ENCODE data around the gene DPP4.

DPP4 gene

DNA sequence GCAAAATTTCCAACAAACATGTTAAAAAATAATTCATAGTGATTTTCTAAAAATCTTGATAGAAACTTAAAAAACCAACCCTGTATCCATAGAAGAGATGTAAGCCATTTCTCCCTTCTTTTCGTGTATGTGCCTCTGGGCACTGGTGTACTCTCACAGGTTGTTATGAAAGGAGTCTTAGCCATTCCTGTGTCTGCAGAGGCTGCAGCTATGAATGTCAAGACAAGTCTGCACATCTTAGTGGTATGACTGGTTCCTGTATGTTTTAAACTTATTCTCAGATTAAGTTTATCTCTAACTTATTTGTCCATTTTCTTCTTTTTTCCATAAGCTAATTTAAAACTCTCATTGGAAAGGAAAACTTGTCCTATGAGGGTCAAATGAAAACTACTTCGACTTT, 84.0 kb downstream of the DPP4 start:
- H3K9me3 ChIP-seq (ENCODE audit: control insufficient read depth, insufficient read depth, low read depth, low read length) = no peaks in the 10 kb centered on the region

DNA sequence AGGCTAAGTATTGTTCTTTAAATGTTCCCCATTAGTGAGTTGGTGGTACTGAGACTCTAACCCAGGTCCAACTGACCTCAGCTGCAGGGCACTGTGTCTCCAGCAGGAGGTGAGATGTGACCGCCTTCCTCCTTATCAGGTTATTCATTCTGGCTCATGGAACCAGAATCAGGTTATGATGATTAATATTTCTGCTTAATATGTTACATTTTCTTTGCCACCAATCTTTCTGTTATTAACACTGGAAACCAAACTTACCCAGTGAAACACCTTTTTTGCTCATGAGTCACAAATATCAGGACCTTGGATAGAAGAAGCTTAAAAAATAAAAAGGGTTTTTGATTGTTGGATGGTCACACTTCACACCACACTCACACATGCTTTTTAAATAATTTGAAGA, 85.4 kb downstream of the DPP4 start:
- Histone ChIP-seq H3K9me3 (ENCODE audit: control insufficient read depth, insufficient read depth, low read depth, low read length) (no peaks in the 10 kb centered on the region), H3K4me3 (ENCODE audit: low read depth, low read length) (no peak overlapping the region), H3K36me3 (ENCODE audit: control insufficient read depth in 2 of 2, insufficient read depth in 1 of 2, low read length in 2 of 2) (no peaks in the 10 kb centered on the region), H3K27ac (ENCODE audit: extremely low read depth, low read depth, low read length) (no peak overlapping the region), H3K4me1 (ENCODE audit: control insufficient read depth, insufficient read depth, low read length) (no peaks in the 10 kb centered on the region)
- POLR2A ChIA-PET = no interaction called here
- CTCF ChIA-PET = interaction anchor here (0.6 to 1.3 kb wide), 3 partner anchors 11 to 412 kb away, joined by 3 to 4 read pairs (median 4); no protein-coding TSS in a partner anchor
- TF ChIP-seq, protein P1, sequence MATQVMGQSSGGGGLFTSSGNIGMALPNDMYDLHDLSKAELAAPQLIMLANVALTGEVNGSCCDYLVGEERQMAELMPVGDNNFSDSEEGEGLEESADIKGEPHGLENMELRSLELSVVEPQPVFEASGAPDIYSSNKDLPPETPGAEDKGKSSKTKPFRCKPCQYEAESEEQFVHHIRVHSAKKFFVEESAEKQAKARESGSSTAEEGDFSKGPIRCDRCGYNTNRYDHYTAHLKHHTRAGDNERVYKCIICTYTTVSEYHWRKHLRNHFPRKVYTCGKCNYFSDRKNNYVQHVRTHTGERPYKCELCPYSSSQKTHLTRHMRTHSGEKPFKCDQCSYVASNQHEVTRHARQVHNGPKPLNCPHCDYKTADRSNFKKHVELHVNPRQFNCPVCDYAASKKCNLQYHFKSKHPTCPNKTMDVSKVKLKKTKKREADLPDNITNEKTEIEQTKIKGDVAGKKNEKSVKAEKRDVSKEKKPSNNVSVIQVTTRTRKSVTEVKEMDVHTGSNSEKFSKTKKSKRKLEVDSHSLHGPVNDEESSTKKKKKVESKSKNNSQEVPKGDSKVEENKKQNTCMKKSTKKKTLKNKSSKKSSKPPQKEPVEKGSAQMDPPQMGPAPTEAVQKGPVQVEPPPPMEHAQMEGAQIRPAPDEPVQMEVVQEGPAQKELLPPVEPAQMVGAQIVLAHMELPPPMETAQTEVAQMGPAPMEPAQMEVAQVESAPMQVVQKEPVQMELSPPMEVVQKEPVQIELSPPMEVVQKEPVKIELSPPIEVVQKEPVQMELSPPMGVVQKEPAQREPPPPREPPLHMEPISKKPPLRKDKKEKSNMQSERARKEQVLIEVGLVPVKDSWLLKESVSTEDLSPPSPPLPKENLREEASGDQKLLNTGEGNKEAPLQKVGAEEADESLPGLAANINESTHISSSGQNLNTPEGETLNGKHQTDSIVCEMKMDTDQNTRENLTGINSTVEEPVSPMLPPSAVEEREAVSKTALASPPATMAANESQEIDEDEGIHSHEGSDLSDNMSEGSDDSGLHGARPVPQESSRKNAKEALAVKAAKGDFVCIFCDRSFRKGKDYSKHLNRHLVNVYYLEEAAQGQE (tag by site-specific recombination; IDR thresholded peaks at IDR 0.05) = peak; percentile 50
- TF ChIP-seq ZNF449 (tag by site-specific recombination; IDR thresholded peaks at IDR 0.05) = no peak
- no peak for TF ChIP-seq GLIS2 (tag by site-specific recombination; IDR thresholded peaks at IDR 0.05)

More for the DNA sequence above, 84.0 kb downstream of the DPP4 start:
- H3K4me3 ChIP-seq (ENCODE audit: low read depth, low read length) = no peak overlapping the region
- ChIA-PET CTCF (no interaction called here), POLR2A (no interaction called here)
- H3K4me1 ChIP-seq (ENCODE audit: control insufficient read depth, insufficient read depth, low read length) = no peaks in the 10 kb centered on the region
- TF ChIP-seq ZNF155 (tag by site-specific recombination; IDR thresholded peaks at IDR 0.05) (no peak), ZNF350 (tag by site-specific recombination; IDR thresholded peaks at IDR 0.05) (no peak), ZFHX2 (tag by site-specific recombination; conservative IDR thresholded peaks at IDR 0.05) (no peak), BCL11A (tag by site-specific recombination; IDR thresholded peaks at IDR 0.05; ENCODE audit: low read depth) (no peak), ZNF747 (tag by site-specific recombination; IDR thresholded peaks at IDR 0.05) (no peak), ZFP37 (tag by site-specific recombination; IDR thresholded peaks at IDR 0.05) (no peak), PATZ1 (tag by site-specific recombination; IDR thresholded peaks at IDR 0.05) (no peak), PRDM1 (tag by site-specific recombination; IDR thresholded peaks at IDR 0.05) (no peak), ZNF202 (tag by site-specific recombination; IDR thresholded peaks at IDR 0.05; ENCODE audit: borderline replicate concordance) (no peak), PBX3 (CRISPR knock-in tag; IDR thresholded peaks at IDR 0.05) (no peak), ZIC2 (tag by site-specific recombination; IDR thresholded peaks at IDR 0.05) (no peak), ZNF37A (tag by site-specific recombination; IDR thresholded peaks at IDR 0.05) (no peak), ZNF223 (tag by site-specific recombination; IDR thresholded peaks at IDR 0.05) (no peak), ZNF133 (tag by site-specific recombination; IDR thresholded peaks at IDR 0.05) (no peak), MEIS1 (CRISPR knock-in tag; IDR thresholded peaks at IDR 0.05; ENCODE audit: borderline replicate concordance) (no peak), ZNF843 (tag by site-specific recombination; IDR thresholded peaks at IDR 0.05) (no peak), ZNF580 (tag by site-specific recombination; IDR thresholded peaks at IDR 0.05) (no peak)
- TF ChIP-seq, protein P2, sequence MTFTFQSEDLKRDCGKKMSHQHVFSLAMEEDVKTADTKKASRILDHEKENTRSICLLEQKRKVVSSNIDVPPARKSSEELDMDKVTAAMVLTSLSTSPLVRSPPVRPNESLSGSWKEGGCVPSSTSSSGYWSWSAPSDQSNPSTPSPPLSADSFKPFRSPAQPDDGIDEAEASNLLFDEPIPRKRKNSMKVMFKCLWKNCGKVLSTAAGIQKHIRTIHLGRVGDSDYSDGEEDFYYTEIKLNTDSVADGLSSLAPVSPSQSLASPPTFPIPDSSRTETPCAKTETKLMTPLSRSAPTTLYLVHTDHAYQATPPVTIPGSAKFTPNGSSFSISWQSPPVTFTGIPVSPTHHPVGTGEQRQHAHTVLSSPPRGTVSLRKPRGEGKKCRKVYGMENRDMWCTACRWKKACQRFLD (tag by site-specific recombination; IDR thresholded peaks at IDR 0.05) = no peak
- TF ChIP-seq, protein P3, sequence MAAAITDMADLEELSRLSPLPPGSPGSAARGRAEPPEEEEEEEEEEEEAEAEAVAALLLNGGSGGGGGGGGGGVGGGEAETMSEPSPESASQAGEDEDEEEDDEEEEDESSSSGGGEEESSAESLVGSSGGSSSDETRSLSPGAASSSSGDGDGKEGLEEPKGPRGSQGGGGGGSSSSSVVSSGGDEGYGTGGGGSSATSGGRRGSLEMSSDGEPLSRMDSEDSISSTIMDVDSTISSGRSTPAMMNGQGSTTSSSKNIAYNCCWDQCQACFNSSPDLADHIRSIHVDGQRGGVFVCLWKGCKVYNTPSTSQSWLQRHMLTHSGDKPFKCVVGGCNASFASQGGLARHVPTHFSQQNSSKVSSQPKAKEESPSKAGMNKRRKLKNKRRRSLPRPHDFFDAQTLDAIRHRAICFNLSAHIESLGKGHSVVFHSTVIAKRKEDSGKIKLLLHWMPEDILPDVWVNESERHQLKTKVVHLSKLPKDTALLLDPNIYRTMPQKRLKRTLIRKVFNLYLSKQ (tag by site-specific recombination; IDR thresholded peaks at IDR 0.05; ENCODE audit: borderline replicate concordance) = no peak
- H3K36me3 ChIP-seq (ENCODE audit: control insufficient read depth in 2 of 2, insufficient read depth in 1 of 2, low read length in 2 of 2) = no peaks in the 10 kb centered on the region
- H3K27ac ChIP-seq (ENCODE audit: extremely low read depth, low read depth, low read length) = no peak overlapping the region

All from HEK293 (cell line).